Measurements from ENCODE around the gene TSPAN15.

DNA sequence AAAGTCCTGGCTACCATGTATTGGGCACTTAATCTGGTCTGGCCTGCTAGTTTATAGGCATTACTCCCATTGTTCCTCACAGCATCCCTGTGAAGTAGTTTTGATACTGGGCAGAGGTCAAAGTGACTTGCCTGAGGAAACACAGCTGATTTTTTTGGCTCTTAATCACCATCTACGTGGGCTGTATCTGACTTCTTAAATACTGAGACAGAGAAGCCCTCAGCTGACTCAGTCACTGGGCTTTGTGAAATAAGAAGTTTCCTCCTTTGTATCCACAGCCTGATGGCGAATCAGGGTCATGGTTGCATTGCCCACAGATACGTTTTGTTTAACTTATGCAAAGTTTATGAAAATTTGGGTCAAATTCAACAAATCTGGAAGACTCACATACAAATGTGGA is 47.7 kb upstream of the TSPAN15 start:
- TF ChIP-seq, protein P1, sequence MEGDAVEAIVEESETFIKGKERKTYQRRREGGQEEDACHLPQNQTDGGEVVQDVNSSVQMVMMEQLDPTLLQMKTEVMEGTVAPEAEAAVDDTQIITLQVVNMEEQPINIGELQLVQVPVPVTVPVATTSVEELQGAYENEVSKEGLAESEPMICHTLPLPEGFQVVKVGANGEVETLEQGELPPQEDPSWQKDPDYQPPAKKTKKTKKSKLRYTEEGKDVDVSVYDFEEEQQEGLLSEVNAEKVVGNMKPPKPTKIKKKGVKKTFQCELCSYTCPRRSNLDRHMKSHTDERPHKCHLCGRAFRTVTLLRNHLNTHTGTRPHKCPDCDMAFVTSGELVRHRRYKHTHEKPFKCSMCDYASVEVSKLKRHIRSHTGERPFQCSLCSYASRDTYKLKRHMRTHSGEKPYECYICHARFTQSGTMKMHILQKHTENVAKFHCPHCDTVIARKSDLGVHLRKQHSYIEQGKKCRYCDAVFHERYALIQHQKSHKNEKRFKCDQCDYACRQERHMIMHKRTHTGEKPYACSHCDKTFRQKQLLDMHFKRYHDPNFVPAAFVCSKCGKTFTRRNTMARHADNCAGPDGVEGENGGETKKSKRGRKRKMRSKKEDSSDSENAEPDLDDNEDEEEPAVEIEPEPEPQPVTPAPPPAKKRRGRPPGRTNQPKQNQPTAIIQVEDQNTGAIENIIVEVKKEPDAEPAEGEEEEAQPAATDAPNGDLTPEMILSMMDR (IDR thresholded peaks at IDR 0.05; ENCODE audit: borderline replicate concordance, extremely low read depth, low read length, poor library complexity, severe bottlenecking), result no peak
- TF ChIP-seq EZH2 (IDR thresholded peaks at IDR 0.05; ENCODE audit: borderline replicate concordance, low read depth, low read length, severe bottlenecking), result no peak

Measured in DND-41 (cell line).